H9 (cell line): ENCODE data around the gene ARHGEF10L. TPM values are rescaled to one million over a fixed set of nuclear protein-coding genes. Genes with fewer than 3 reads are reported as not detected.

ENCODE experiments used
- DNase-seq: peaks from one replicate; pipeline ENCODE4 v3.0.0-alpha.2; 2017
- H2AFZ ChIP-seq: one replicate; pipeline ENCODE4 v1.6.1; 2013; ENCODE audit warnings: mild to moderate bottlenecking, low read length, control low read depth, moderate library complexity
- H2AK5ac ChIP-seq: 2 replicates; pipeline ENCODE4 v1.6.1; 2013; ENCODE audit warnings: low read length, control low read depth, mixed read lengths; ENCODE audit not compliant: insufficient read length
- H2BK120ac ChIP-seq: one replicate; pipeline ENCODE4 v1.6.1; 2013; ENCODE audit warnings: low read depth, mild to moderate bottlenecking, low read length, control low read depth, inconsistent platforms; ENCODE audit not compliant: poor library complexity, severe bottlenecking
- H2BK12ac ChIP-seq: 2 replicates; pipeline ENCODE4 v1.6.1; 2013; ENCODE audit warnings: low read length, control low read depth, mixed read lengths, low read depth; ENCODE audit not compliant: insufficient read length
- H2BK15ac ChIP-seq: 2 replicates; pipeline ENCODE4 v1.6.1; 2013; ENCODE audit warnings: low read depth, low read length, control low read depth
- H2BK20ac ChIP-seq: one replicate; pipeline ENCODE4 v1.6.1; 2013; ENCODE audit warnings: low read depth, mild to moderate bottlenecking, low read length, control low read depth, inconsistent platforms; ENCODE audit not compliant: poor library complexity, severe bottlenecking
- H2BK5ac ChIP-seq: 2 replicates; pipeline ENCODE4 v1.6.1; 2013; ENCODE audit warnings: low read length, control low read depth, mixed read lengths; ENCODE audit not compliant: insufficient read length
- H3K14ac ChIP-seq: 2 replicates; pipeline ENCODE4 v1.6.1; 2013; ENCODE audit warnings: low read length, control low read depth; ENCODE audit not compliant: insufficient read depth
- H3K18ac ChIP-seq: 2 replicates; pipeline ENCODE4 v1.6.1; 2013; ENCODE audit warnings: low read depth, mild to moderate bottlenecking, mixed read lengths, low read length, control low read depth; ENCODE audit not compliant: insufficient read length
- H3K23ac ChIP-seq: 2 replicates; pipeline ENCODE4 v1.6.1; 2013; ENCODE audit warnings: low read length, control low read depth, mixed read lengths, low read depth; ENCODE audit not compliant: insufficient read length
- H3K23me2 ChIP-seq: 2 replicates; pipeline ENCODE4 v1.6.1; 2013; ENCODE audit warnings: low read depth, mild to moderate bottlenecking, mixed read lengths, low read length, control low read depth; ENCODE audit not compliant: insufficient read length, poor library complexity, severe bottlenecking
- H3K27ac ChIP-seq: 2 replicates; pipeline ENCODE4 v1.5.1; 2013; ENCODE audit warnings: low read length, control low read depth, mixed read lengths, low read depth; ENCODE audit not compliant: insufficient read length
- H3K27me3 ChIP-seq: 2 replicates; pipeline ENCODE4 v1.6.1; 2013; ENCODE audit warnings: low read length, control low read depth, inconsistent platforms; ENCODE audit not compliant: insufficient read depth
- H3K4ac ChIP-seq: 2 replicates; pipeline ENCODE4 v1.6.1; 2013; ENCODE audit warnings: low read depth, mild to moderate bottlenecking, control low read depth, inconsistent platforms, low read length, moderate library complexity
- H3K4me1 ChIP-seq: 2 replicates; pipeline ENCODE4 v1.6.1; 2013; ENCODE audit warnings: low read length, control low read depth, inconsistent platforms; ENCODE audit not compliant: insufficient read depth
- H3K4me2 ChIP-seq: 2 replicates; pipeline ENCODE4 v1.6.1; 2013; ENCODE audit warnings: low read length, control low read depth, mixed read lengths; ENCODE audit not compliant: insufficient read length, insufficient read depth
- H3K56ac ChIP-seq: 2 replicates; pipeline ENCODE4 v1.6.1; 2013; ENCODE audit warnings: low read depth, mild to moderate bottlenecking, mixed read lengths, low read length, control low read depth; ENCODE audit not compliant: insufficient read length
- H3K79me1 ChIP-seq: 2 replicates; pipeline ENCODE4 v1.6.1; 2013; ENCODE audit warnings: low read depth, mild to moderate bottlenecking, moderate library complexity, low read length, control low read depth, inconsistent platforms; ENCODE audit not compliant: insufficient read depth, poor library complexity, severe bottlenecking
- H3K79me2 ChIP-seq: 2 replicates; pipeline ENCODE4 v1.6.1; 2013; ENCODE audit warnings: low read length, control low read depth, inconsistent platforms; ENCODE audit not compliant: insufficient read depth
- H3K9ac ChIP-seq: 2 replicates; pipeline ENCODE4 v1.6.1; 2013; ENCODE audit warnings: low read length, control low read depth, mixed read lengths; ENCODE audit not compliant: insufficient read length; ENCODE audit errors: extremely low read depth
- H3K9me3 ChIP-seq: one replicate; pipeline ENCODE4 v1.6.1; 2013; ENCODE audit warnings: low read depth, low read length, inconsistent platforms; ENCODE audit not compliant: control insufficient read depth
- H3T11ph ChIP-seq: one replicate; pipeline ENCODE4 v1.6.1; 2013; ENCODE audit warnings: mild to moderate bottlenecking, low read length, control low read depth, inconsistent platforms
- H4K20me1 ChIP-seq: one replicate; pipeline ENCODE4 v1.6.1; 2013; ENCODE audit not compliant: control insufficient read depth, insufficient read length, insufficient read depth
- H4K5ac ChIP-seq: 2 replicates; pipeline ENCODE4 v1.6.1; 2013; ENCODE audit warnings: low read depth, mild to moderate bottlenecking, mixed read lengths, low read length, control low read depth; ENCODE audit not compliant: insufficient read length
- H4K8ac ChIP-seq: replicated peaks from 2 replicates; pipeline ENCODE4 v1.6.1; 2013; ENCODE audit warnings: low read length, control low read depth, mixed read lengths, low read depth; ENCODE audit not compliant: insufficient read length
- H4K91ac ChIP-seq: 2 replicates; pipeline ENCODE4 v1.6.1; 2013; ENCODE audit warnings: low read depth, mild to moderate bottlenecking, moderate library complexity, mixed read lengths, low read length, control low read depth; ENCODE audit not compliant: insufficient read length
- H3K27ac Mint-ChIP-seq, 3 experiments: 2 replicates in 2 of 3; 3 replicates in 1 of 3; pipeline ENCODE4 v1.8.0; 2020 to 2021; ENCODE audit warnings: mixed read lengths in 3 of 3, mild to moderate bottlenecking in 1 of 3, moderate library complexity in 1 of 3
- H3K27me3 Mint-ChIP-seq: 2 replicates; pipeline ENCODE4 v1.8.0; 2021; ENCODE audit warnings: low read depth, mild to moderate bottlenecking, moderate library complexity, mixed read lengths
- H3K36me3 Mint-ChIP-seq, 3 experiments: 2 replicates in 2 of 3; 3 replicates in 1 of 3; pipeline ENCODE4 v1.8.0; 2020 to 2021; ENCODE audit warnings: low read depth in 3 of 3, mixed read lengths in 3 of 3; ENCODE audit not compliant: insufficient read depth in 1 of 3
- H3K4me1 Mint-ChIP-seq, 2 experiments: 2 replicates each; pipeline ENCODE4 v1.8.0; 2020; ENCODE audit warnings: mixed read lengths in 2 of 2
- H3K4me3 Mint-ChIP-seq, 2 experiments: 2 replicates in 1 of 2; 3 replicates in 1 of 2; pipeline ENCODE4 v1.8.0; 2020 to 2021; ENCODE audit warnings: mild to moderate bottlenecking in 2 of 2, mixed read lengths in 2 of 2, moderate library complexity in 1 of 2
- H3K9me3 Mint-ChIP-seq, 2 experiments: 2 replicates in 1 of 2; 3 replicates in 1 of 2; pipeline ENCODE4 v1.8.0; 2020; ENCODE audit warnings: mild to moderate bottlenecking in 2 of 2, mixed read lengths in 2 of 2, moderate library complexity in 1 of 2
- CTCF ChIP-seq: fragments of 200-600 bp; sonication (generic); conservative IDR thresholded peaks from 3 replicates; pipeline ENCODE4 v1.8.0; 2021; ENCODE audit warnings: antibody characterized with exemption, mild to moderate bottlenecking
- WGBS: extraction: QIAGEN DNeasy Blood & Tissue Kit; methylation state at CpG from one replicate; pipeline ENCODE4 v1.1.7; 2013; ENCODE audit warnings: missing lambda C conversion rate, low lambda C conversion rate, mixed read lengths; ENCODE audit not compliant: insufficient read length; ENCODE audit errors: extremely low coverage; 5-methylcytosine and 5-hydroxymethylcytosine counted together
- total RNA-seq: library from RNA; stranded (reverse); gene quantifications from 2 replicates; pipeline ENCODE4 v1.2.1, GENCODE V29; 2021

ARHGEF10L gene
- total RNA-seq, 1 experiment from 2014 or later = 20.2 TPM

GRCh38 chr1:17661546-17662157 is 122.2 kb downstream of the ARHGEF10L start:
- H3K4me1 ChIP-seq = no peaks in the 10 kb centered on the region
- no peak overlapping the region for H3K56ac ChIP-seq
- no peak overlapping the region for H2BK120ac ChIP-seq
- H3K27me3 ChIP-seq = no peaks in the 10 kb centered on the region
- H4K91ac ChIP-seq = no peak overlapping the region
- Mint-ChIP-seq H3K4me1 (peaks cover 9 to 12% of the 10 kb centered on the region in 2 experiments), H3K27me3 (no peaks in the 10 kb centered on the region; the same call in 1 of the 2 replicates), H3K4me3 (no peak overlapping the region), H3K27ac (peak overlapping the region in 2 of 3 experiments; percentile 23 to 46; a peak in 1 of 7 replicates), H3K36me3 (peaks cover 33 to 53% (median 42%) of the 10 kb centered on the region in 3 experiments), H3K9me3 (no peaks in the 10 kb centered on the region; a peak in 1 of 5 replicates)
- no peak overlapping the region for H2BK20ac ChIP-seq
- no peak overlapping the region for H2BK12ac ChIP-seq
- no peak overlapping the region for H2BK5ac ChIP-seq
- H4K20me1 ChIP-seq = no peaks in the 10 kb centered on the region
- DNase-seq = peak; percentile 79
- no peaks in the 10 kb centered on the region for H3K79me1 ChIP-seq
- H4K8ac ChIP-seq = no peak overlapping the region
- H3K9ac ChIP-seq = no peak overlapping the region
- no peak overlapping the region for H3T11ph ChIP-seq
- H3K14ac ChIP-seq = no peak overlapping the region
- no peaks in the 10 kb centered on the region for H3K23me2 ChIP-seq
- no peak overlapping the region for H3K27ac ChIP-seq
- no peak overlapping the region for H2AFZ ChIP-seq
- no peak overlapping the region for H3K4me2 ChIP-seq
- no peak overlapping the region for H2AK5ac ChIP-seq
- no peak overlapping the region for H3K23ac ChIP-seq
- no peak overlapping the region for H4K5ac ChIP-seq
- no peaks in the 10 kb centered on the region for H3K79me2 ChIP-seq
- no CpG with 5 or more reads among the region's 15 CpGs for WGBS
- no peak overlapping the region for H3K18ac ChIP-seq
- peak; percentile 93 for TF ChIP-seq CTCF
- no peaks in the 10 kb centered on the region for H3K9me3 ChIP-seq
- no peak overlapping the region for H3K4ac ChIP-seq
- H2BK15ac ChIP-seq = no peak overlapping the region
